Gastrocnemius medialis (tissue), 4 donors: Measurements from ENCODE around the gene GIPC3. TPM values are rescaled to one million over a fixed set of nuclear protein-coding genes. Genes with fewer than 3 reads are reported as not detected.

ENCODE experiments used
- ATAC-seq, 2 donors: fragments of 150-250 bp; one replicate each; pipeline ENCODE4 v1.9.1; 2016
- DNase-seq, 2 donors: peaks; one replicate each; pipeline ENCODE4 v3.0.0-alpha.2; 2019
- H3K27ac ChIP-seq, 4 donors: fragments of 200-600 bp; sonication (generic); 1 replicate in 1 of 4; 2 replicates in 3 of 4; pipeline ENCODE4 v1.5.1; 2016 to 2018; ENCODE audit warnings: mild to moderate bottlenecking in 2 of 4, moderate library complexity in 1 of 4
- H3K27me3 ChIP-seq, 3 donors: fragments of 200-600 bp; sonication (generic) in 2 of 3; 1 replicate in 1 of 3; 2 replicates in 2 of 3; pipeline versions ENCODE4 v1.5.1 to v1.6.0; 2016 to 2019; ENCODE audit warnings: mild to moderate bottlenecking in 1 of 3, moderate library complexity in 1 of 3
- H3K36me3 ChIP-seq, 2 donors: fragments of 200-600 bp; sonication (generic) in 1 of 2; one replicate each; pipeline ENCODE4 v1.5.1; 2017 to 2018
- H3K4me1 ChIP-seq, 2 donors: fragments of 200-600 bp; sonication (generic) in 1 of 2; one replicate each; pipeline ENCODE4 v1.5.1; 2016 to 2017; ENCODE audit warnings: mild to moderate bottlenecking in 2 of 2
- H3K4me3 ChIP-seq, 4 donors: fragments of 200-600 bp; sonication (generic) in 3 of 4; 1 replicate in 1 of 4; 2 replicates in 3 of 4; pipeline ENCODE4 v1.5.1; 2016 to 2019; ENCODE audit warnings: mild to moderate bottlenecking in 2 of 4
- H3K9me3 ChIP-seq, 3 donors: fragments of 200-600 bp; sonication (generic) in 2 of 3; 1 replicate in 1 of 3; 2 replicates in 2 of 3; pipeline ENCODE4 v1.5.1; 2016 to 2019
- POLR2A ChIP-seq, 2 donors: fragments of 450-650 bp; IDR thresholded peaks; one replicate each; pipeline ENCODE4 v1.6.1; 2017; ENCODE audit warnings: antibody characterized with exemption in 2 of 2, mild to moderate bottlenecking in 2 of 2, moderate library complexity in 2 of 2
- in situ Hi-C, 4 donors: fragments of 200-750 bp; cut with MboI; loops; one replicate each; pipeline versions ENCODE4 v1.15.0 to v1.8.0; 2017; ENCODE audit warnings: low sequenced_read_pairs in 4 of 4
- intact Hi-C: fragments of 100-400 bp; cut with DNase I; formaldehyde crosslinking; loops from one replicate; pipeline ENCODE4 v1.15.1; 2023; ENCODE audit warnings: low total_unique reads
- total RNA-seq, 4 donors: library from RNA; depleted of rRNA; stranded (reverse); fragments of >200 nt; gene quantifications; one replicate each; pipeline versions ENCODE4 v1.1.0 to v1.2.3, GENCODE V29; 2016
- TF ChIP-seq, protein P1 (sequence below), 5 experiments: fragments of 450-650 bp in 3 of 5; fragments of 200-600 bp in 2 of 5; sonication (generic) in 2 of 5; IDR thresholded peaks in 4 of 5; conservative IDR thresholded peaks in 1 of 5; 1 replicate in 4 of 5; 2 replicates in 1 of 5; pipeline ENCODE4 v1.5.1; 2016 to 2019; ENCODE audit warnings: antibody characterized with exemption in 5 of 5, mild to moderate bottlenecking in 3 of 5, moderate library complexity in 3 of 5

Gene GIPC3
- total RNA-seq, 4 donors from 2014 or later = 0.15 to 1.1 (median 0.33) TPM

DNA sequence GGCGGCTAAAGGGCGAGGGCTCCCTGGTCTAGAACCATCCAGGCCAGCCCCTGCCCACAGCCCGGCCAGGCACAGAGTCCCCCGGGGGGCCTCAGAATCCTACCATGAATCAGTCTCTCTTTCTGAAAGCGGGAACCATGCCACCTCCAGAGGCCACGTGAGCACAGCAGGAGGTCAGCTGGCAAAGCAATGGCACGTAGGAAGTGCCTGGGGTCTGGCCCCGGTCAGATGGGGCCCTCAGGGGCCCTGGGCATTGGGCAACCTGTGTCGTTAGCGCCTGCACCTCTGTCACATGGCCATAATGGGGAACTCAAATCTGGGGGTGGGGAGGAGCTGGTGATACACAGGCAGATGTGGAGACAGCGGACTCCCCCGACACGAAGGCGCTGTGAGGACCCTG, 36.7 kb upstream of the GIPC3 start:
- no peak for DNase-seq
- ATAC-seq = no peak
- no peaks in the 10 kb centered on the region for H3K27me3 ChIP-seq
- in situ Hi-C loops (no loop called here), intact Hi-C loops (loop anchor here (5.0 kb wide), 1 partner anchor 34 kb away; no protein-coding TSS in a partner anchor)
- H3K36me3 ChIP-seq = no peaks in the 10 kb centered on the region
- no peak overlapping the region for H3K4me3 ChIP-seq
- TF ChIP-seq, protein P1, sequence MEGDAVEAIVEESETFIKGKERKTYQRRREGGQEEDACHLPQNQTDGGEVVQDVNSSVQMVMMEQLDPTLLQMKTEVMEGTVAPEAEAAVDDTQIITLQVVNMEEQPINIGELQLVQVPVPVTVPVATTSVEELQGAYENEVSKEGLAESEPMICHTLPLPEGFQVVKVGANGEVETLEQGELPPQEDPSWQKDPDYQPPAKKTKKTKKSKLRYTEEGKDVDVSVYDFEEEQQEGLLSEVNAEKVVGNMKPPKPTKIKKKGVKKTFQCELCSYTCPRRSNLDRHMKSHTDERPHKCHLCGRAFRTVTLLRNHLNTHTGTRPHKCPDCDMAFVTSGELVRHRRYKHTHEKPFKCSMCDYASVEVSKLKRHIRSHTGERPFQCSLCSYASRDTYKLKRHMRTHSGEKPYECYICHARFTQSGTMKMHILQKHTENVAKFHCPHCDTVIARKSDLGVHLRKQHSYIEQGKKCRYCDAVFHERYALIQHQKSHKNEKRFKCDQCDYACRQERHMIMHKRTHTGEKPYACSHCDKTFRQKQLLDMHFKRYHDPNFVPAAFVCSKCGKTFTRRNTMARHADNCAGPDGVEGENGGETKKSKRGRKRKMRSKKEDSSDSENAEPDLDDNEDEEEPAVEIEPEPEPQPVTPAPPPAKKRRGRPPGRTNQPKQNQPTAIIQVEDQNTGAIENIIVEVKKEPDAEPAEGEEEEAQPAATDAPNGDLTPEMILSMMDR (IDR thresholded peaks at IDR 0.05 in 4 of 5, conservative IDR thresholded peaks at IDR 0.05 in 1 of 5) = no peak
- TF ChIP-seq POLR2A (IDR thresholded peaks at IDR 0.05) = no peak
- peaks cover 0 to 6% of the 10 kb centered on the region in 2 donors for H3K4me1 ChIP-seq
- no peak overlapping the region for H3K27ac ChIP-seq
- H3K9me3 ChIP-seq = no peaks in the 10 kb centered on the region

- Histone ChIP-seq H3K27ac (no peak overlapping the region), H3K27me3 (no peaks in the 10 kb centered on the region), H3K36me3 (no peaks in the 10 kb centered on the region), H3K4me1 (peaks cover 0 to 6% of the 10 kb centered on the region in 2 donors), H3K4me3 (no peak overlapping the region), H3K9me3 (no peaks in the 10 kb centered on the region)
- ATAC-seq (no peak), DNase-seq (no peak)
- intact Hi-C loops (loop anchor here (5.0 kb wide), 1 partner anchor 32 kb away; no protein-coding TSS in a partner anchor), in situ Hi-C loops (no loop called here)
- TF ChIP-seq, protein P1 (IDR thresholded peaks at IDR 0.05 in 4 of 5, conservative IDR thresholded peaks at IDR 0.05 in 1 of 5) = no peak
- no peak for TF ChIP-seq POLR2A (IDR thresholded peaks at IDR 0.05)
Measured at GRCh38 chr19:3549816-3550215, 35.5 kb upstream of the GIPC3 start.

DNA sequence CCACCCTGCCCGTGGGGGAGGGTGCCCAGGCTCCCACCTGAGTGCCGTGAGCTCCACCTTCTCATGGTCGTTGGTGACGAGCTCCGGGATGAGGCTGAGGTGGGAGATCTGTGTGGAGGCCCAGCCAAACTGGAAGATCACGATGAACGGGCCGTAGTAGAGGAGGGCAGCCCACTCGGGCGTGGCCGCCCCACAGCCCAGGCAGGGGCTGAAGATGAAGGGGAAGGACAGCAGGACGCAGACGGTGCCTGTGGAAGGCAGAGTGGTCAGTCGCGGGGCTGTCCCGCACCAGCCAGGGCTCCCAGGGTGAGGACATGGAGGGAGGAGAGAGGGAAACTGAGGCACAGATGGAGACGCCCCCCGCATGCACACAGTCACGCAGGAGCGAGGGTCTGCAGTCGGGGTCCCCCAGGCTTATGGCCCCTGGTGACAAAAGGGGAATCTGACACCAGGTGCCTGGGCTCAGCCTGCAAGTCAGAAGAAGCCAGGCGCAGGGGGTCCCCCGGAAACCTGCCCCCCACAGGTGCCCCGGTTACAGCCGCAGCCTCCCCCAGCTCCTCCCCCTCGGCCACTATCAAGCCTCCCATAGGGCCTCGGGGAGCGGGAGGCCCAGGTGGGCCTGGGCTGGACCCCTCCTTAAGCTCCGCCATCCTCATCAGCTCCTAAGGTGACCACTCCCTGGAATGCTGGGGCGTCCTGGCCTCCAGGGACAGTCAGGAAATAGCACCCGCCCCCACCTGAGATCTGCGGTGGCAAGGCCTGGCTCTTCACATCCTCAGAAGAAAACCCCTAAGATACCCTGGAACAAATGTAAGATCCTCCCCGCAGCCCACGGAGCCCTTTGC, 34.1 kb upstream of the GIPC3 start:
- DNase-seq = no peak
- intact Hi-C loops (no loop called here), in situ Hi-C loops (no loop called here)
- Histone ChIP-seq H3K27me3 (no peaks in the 10 kb centered on the region), H3K4me1 (peaks cover 10 to 12% of the 10 kb centered on the region in 2 donors), H3K4me3 (no peak overlapping the region), H3K36me3 (no peaks in the 10 kb centered on the region), H3K27ac (no peak overlapping the region), H3K9me3 (no peaks in the 10 kb centered on the region)
- no peak for ATAC-seq
- TF ChIP-seq, protein P1 (IDR thresholded peaks at IDR 0.05 in 4 of 5, conservative IDR thresholded peaks at IDR 0.05 in 1 of 5) = no peak
- no peak for TF ChIP-seq POLR2A (IDR thresholded peaks at IDR 0.05)

GRCh38 chr19:3551792-3552095, 33.5 kb upstream of the GIPC3 start:
- ATAC-seq (no peak), DNase-seq (no peak)
- in situ Hi-C loops (no loop called here), intact Hi-C loops (no loop called here)
- Histone ChIP-seq H3K4me1 (peaks cover 14 to 15% of the 10 kb centered on the region in 2 donors), H3K27me3 (no peaks in the 10 kb centered on the region), H3K36me3 (no peaks in the 10 kb centered on the region), H3K9me3 (no peaks in the 10 kb centered on the region), H3K27ac (no peak overlapping the region), H3K4me3 (no peak overlapping the region)
- TF ChIP-seq, protein P1 (IDR thresholded peaks at IDR 0.05 in 4 of 5, conservative IDR thresholded peaks at IDR 0.05 in 1 of 5) = no peak
- no peak for TF ChIP-seq POLR2A (IDR thresholded peaks at IDR 0.05)
